CD4-positive, alpha-beta T cell treated with Interleukin-17A for 4 hours (primary cell): Measurements from ENCODE around the gene GINS2.

ENCODE experiments used
- DNase-seq: peaks from one replicate; pipeline ENCODE4 v3.0.0-alpha.2; 2020; ENCODE audit warnings: mixed read lengths

GINS2 gene

GRCh38 chr16:85689285-85689949 is 663 bp upstream of the GINS2 start:
- DNase-seq = no peak

GRCh38 chr16:85687651-85688471 is 893 bp downstream of the GINS2 start:
- DNase-seq = no peak

GRCh38 chr16:85686912-85687591 is 1.7 kb downstream of the GINS2 start:
- no peak for DNase-seq

DNA sequence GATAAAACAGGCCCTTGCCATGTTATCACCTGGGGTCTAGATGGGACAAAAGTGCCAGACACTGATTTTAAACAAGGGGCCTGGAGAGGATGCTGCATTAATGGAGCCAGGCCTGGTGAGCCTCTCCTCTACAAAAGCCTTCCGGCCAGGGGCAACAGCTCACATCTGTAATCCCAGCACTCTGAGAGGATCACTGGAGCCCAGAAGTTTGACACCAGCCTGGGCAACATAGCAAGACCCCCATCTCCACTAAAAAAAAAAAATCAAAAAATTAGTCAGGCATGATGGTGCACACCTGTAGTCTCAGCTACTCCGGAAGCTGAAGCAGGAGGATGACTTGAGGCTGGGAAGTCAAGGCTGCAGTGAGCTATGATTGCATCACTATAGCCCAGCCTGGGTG is 3.5 kb downstream of the GINS2 start:
- DNase-seq = no peak

DNA sequence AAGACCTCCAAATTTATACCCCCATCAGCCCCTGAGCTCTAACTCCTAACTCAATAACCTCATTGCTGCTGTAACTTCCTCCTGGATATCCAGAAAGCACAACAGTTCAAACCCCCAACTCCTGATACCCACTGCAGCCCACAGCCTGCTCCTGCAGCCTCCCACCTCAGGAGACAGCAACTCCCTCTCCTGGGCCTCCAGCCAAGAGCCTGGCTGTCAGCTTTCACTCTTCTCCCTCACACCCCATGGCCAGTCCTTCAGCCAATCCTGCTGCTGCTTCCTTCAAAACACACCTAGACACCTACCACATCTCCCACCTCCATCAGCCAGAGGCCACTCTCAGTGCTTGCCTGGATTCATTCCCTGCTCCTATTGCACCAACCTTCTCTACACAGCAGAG is 5.4 kb downstream of the GINS2 start:
- DNase-seq = no peak

- DNase-seq = no peak
Measured at GRCh38 chr16:85682516-85682915, 6.2 kb downstream of the GINS2 start.

GRCh38 chr16:85681255-85681654 is 7.5 kb downstream of the GINS2 start:
- no peak for DNase-seq

GRCh38 chr16:85680352-85680944 is 8.3 kb downstream of the GINS2 start:
- no peak for DNase-seq

DNA sequence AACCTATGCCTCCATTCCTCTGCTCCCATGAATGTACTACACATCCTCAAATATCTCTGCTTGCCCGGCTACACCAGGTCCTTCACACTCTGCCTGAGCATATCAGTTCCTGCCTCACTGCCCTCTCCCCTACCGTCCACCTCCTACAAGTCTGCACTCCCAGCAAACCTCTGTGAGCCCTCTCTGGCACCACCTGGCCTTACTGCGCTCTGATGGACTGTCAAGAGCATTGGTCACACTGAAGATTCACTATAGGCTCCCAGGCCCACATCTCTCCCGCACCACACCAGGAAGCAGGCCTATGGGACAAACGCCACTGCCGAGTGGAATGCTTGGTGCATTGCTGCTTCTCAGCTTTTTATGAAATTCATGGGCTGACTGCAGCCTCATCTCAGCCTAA is 8.9 kb downstream of the GINS2 start:
- DNase-seq = no peak

DNA sequence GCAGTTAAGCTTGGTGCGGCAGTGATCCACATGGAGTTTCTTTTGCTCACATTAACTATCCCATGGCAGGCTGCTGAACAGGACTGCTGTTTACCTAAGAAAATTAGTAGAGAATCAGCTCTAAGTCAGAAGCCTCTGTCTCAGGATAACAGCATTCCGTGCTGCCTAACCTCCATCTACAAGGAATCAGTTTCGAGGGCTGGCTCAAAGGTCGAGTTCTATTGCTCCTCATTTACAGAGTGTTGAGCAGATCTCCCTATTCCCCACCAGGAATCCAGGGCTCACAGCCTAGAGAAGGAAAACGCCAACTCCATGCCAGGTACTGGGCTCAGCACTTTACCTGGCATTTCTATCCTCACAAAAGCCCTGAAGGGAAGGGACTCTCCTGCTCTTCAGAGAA is 9.9 kb downstream of the GINS2 start:
- no peak for DNase-seq

DNA sequence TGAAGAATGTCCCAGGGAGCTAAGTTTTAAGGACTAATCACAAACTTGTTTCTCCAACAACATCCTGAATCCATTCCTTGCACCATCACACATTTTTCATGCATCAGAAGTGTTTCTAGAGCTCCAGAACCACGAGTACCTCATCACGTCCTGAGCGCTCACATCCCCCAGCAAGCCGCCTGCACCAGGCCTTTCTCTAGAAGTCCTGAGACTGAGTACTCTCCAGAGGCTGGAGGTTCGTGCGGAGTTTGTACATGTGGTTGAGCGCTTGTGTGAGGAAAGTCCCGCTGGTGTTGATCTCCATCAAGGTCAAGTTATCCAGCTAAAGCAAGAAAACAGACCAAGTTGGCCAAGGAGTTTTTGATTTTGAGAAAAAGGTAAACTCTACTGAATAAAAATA is 10.7 kb downstream of the GINS2 start:
- DNase-seq = no peak

DNA sequence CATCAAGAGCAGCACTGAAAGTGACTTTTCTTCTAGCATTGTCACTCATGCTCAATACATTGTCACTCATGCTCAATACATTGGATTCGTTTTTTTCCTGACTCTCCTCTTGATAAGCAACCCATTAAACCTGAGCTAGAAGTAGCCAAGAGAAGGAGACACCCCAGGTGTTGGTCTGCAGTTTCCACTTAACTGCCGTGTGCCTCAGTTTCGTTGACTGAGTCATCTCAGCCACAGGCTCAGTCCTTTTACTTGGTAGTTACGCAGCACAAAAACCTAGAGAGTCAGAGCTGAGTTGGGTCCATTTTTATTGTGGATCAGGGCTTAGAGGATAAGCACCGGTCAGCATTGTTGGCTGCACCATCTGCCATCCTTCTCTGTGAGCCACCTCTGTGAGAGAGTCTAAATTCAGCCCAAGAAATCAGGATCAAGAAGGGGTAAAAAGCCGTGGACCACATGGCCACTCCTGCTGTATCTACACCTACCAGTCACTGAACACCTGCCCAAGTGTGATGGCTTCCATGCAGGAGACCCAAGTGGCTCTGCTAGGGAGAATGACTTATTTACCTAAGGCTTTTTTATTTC is 11.3 kb downstream of the GINS2 start:
- no peak for DNase-seq

DNA sequence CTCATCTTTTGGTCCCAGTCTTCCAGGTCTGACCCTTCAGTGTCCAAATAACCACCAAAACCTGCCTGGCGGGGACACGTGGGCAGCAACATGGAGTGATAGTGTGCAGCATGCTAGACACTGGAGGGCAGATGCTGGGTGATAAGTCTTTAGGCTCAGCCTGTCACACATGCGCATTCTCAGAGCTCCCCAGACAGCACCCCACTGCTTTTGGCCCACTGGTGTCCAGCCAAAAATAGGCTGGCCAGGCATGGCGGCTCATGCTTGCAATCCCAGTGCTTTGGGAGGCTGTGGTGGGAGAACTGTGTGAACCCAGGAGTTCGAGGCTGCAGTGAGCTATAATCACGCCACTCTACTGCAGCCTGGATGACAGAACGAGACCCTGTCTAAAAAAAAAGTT is 12.3 kb downstream of the GINS2 start:
- no peak for DNase-seq

- DNase-seq = no peak
Measured at GRCh38 chr16:85675251-85675874, 13.4 kb downstream of the GINS2 start.

DNA sequence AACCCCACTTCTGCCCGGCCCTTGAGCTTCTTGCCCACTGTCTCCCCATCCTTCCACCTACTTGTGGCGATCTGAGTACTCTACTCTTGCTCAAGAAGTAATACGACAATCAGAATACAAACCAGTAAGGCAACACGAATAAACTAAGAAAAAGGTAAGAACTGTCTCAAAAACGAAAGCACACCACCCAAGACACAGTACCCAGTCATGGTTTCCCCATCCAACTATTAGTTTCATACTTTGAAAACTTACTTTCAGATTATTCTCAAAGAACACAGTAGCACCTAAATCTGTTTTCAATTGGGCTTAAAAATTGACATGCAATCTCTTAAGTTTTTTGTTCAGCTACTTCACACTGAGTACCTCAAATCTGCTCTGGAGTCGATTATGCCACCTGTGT is 13.9 kb downstream of the GINS2 start:
- DNase-seq = no peak

DNA sequence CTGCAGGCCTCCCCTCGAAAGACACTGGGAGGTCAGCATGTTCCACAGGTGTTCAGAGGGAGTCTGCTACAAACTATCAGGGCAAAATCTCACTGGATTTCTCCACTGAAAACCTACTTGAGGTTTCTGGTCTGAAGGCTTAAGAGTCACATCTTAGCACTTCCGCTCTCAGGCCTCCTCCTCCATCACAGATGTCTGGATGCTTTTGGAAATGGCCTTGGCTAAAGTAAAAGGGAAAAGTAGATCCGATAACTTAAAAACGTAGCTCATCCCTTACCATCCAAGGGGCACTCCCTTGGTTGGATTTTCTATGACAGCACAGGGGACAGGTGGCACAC is 14.4 kb downstream of the GINS2 start:
- no peak for DNase-seq

DNA sequence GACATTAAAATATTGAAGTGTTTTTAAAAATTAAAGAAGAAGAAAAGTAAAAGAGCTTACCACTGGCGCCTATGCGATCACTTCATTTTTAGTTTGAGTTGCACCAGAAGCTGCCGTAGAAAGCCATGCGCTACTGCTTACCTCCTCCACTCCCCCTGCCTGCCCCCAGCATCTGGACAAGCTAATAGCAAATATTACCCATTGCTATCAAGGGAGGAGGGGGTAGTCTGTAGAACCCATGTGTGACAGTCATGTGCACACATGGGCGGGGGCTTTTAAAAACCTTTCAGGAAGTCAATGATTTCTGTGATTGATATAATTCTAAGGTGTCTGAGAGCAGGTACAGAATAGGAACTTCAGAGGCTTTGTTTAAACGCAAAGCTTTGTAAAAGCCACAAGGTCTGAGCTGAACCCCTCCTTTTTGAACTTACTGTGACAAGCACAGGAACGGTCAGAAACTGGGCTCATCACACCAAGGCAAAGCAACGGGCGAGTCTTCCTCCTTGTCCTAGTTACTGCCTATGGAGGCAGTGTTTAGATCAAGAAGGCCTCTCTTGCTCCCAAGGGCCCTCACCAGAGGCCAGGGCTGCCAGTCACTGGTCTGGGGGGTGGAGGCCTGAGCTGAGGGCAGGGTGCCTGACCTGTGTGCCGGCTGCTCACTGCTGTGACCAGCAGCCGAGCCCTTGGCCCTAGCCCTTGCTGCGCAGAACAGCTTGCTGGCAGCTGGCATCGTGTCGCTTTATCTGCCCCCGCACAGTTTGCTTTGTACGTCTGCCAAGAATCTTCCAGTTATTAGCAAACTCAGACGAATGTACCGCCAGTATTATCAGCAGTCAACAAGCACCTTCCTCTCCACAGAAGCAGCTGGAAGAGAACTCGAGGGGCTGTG is 15.0 kb downstream of the GINS2 start:
- no peak for DNase-seq

DNA sequence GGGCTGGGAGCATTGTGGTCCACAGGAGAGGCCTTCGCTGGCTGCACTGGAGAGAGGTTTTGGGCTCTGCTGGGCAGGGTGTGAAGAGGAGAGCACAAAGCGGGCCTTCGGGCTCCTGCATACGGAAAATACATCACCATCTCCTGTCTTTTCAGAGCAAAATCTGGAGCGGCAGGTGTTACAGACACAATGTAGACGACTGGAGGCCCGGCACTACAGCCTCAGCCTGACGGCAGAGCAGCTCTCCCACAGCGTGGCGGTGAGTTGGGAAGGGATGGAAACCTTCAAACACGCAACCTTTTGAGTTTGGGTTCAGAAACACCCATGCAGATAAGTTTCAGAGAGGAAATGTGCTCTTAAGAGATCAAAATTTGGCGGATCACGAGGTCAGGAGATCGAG is 17.9 kb downstream of the GINS2 start:
- no peak for DNase-seq

GRCh38 chr16:85668676-85669424 is 19.9 kb downstream of the GINS2 start:
- DNase-seq = no peak

DNA sequence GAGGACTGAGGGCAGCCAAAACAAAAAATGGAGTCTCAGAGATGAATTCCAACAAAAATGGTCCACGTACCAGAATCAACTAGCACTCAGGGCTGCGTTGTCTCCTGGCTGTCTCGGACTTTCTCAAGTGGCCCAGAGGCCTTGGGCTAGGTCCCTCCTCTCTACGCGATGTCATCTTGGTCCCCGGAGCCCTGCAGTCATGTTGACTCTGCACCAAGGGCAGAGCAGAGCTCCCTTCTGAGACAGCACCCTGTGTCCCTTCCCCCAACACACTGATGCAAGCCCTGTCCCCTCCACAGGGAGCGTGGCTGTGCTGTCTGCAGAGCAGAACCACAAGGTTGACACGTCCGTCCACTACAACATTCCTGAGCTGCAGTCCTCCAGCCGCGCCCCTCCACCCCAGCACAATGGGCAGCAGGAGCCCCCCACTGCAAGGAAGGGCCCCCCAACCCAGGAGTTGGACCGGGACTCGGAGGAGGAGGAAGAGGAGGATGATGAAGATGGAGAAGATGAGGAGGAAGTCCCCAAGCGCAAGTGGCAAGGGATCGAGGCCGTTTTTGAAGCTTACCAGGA is 20.8 kb downstream of the GINS2 start:
- no peak for DNase-seq

GRCh38 chr16:85667261-85667660 is 21.5 kb downstream of the GINS2 start:
- no peak for DNase-seq
